SK-N-SH treated with all-trans-retinoic acid at 6 μM for 48 hours (cell line): ENCODE data around the gene NEU2.
"Not testable (repeated sequence)": the region's sequence is repeated elsewhere in the genome, so short reads cannot be mapped to it uniquely, and the experiment has no call there.

Source experiments
- ATAC-seq: fragments of 200-7000 bp; cut with Tn5 transposase; 3 replicates; pipeline ENCODE4 v1.9.1; 2020; ENCODE audit warnings: mild to moderate bottlenecking, moderate library complexity
- ARNTL ChIP-seq: fragments of 450-650 bp; formaldehyde crosslinking; IDR thresholded peaks from 2 replicates; pipeline ENCODE4 v1.5.0; 2020; ENCODE audit warnings: low read depth, mild to moderate bottlenecking, moderate library complexity, borderline replicate concordance
- CREB5 ChIP-seq: fragments of 250-450 bp; sonication (Bioruptor Pico); IDR thresholded peaks from 2 replicates; pipeline ENCODE4 v1.5.1; 2020; ENCODE audit warnings: low read depth, mild to moderate bottlenecking, moderate library complexity
- CSDC2 ChIP-seq: fragments of 250-450 bp; sonication (Bioruptor Pico); IDR thresholded peaks from 2 replicates; pipeline ENCODE4 v1.5.0; 2020; ENCODE audit warnings: mild to moderate bottlenecking, moderate library complexity
- ESRRG ChIP-seq: fragments of 250-450 bp; sonication (Bioruptor Pico); IDR thresholded peaks from 2 replicates; pipeline ENCODE4 v1.6.1; 2021; ENCODE audit warnings: mild to moderate bottlenecking
- GLIS3 ChIP-seq: fragments of 250-450 bp; sonication (Bioruptor Pico); IDR thresholded peaks from 2 replicates; pipeline ENCODE4 v1.5.0; 2020; ENCODE audit warnings: mild to moderate bottlenecking, moderate library complexity
- ISL1 ChIP-seq: fragments of 250-450 bp; sonication (Bioruptor Pico); IDR thresholded peaks from 2 replicates; pipeline ENCODE4 v2.1.2; 2022; ENCODE audit warnings: mild to moderate bottlenecking, moderate library complexity
- POU6F1 ChIP-seq: fragments of 250-450 bp; sonication (Bioruptor Pico); IDR thresholded peaks from 2 replicates; pipeline ENCODE4 v1.8.0; 2021; ENCODE audit warnings: low read depth, mild to moderate bottlenecking, moderate library complexity, borderline replicate concordance
- PPARA ChIP-seq: fragments of 250-450 bp; sonication (Bioruptor Pico); IDR thresholded peaks from 2 replicates; pipeline ENCODE4 v1.5.0; 2020; ENCODE audit warnings: mild to moderate bottlenecking, borderline replicate concordance
- RARB ChIP-seq: fragments of 250-450 bp; sonication (Bioruptor Pico); IDR thresholded peaks from 2 replicates; pipeline ENCODE4 v1.8.0; 2021; ENCODE audit warnings: mild to moderate bottlenecking, moderate library complexity
- SNAI2 ChIP-seq: fragments of 250-450 bp; sonication (Bioruptor Pico); IDR thresholded peaks from 2 replicates; pipeline ENCODE4 v1.5.0; 2020; ENCODE audit warnings: mild to moderate bottlenecking, moderate library complexity
- TCF4 ChIP-seq: fragments of 250-450 bp; sonication (Bioruptor Pico); IDR thresholded peaks from 2 replicates; pipeline ENCODE4 v1.8.0; 2021; ENCODE audit warnings: mild to moderate bottlenecking, moderate library complexity, borderline replicate concordance
- TOX ChIP-seq: fragments of 250-450 bp; sonication (Bioruptor Pico); IDR thresholded peaks from 2 replicates; pipeline ENCODE4 v1.8.0; 2021; ENCODE audit warnings: mild to moderate bottlenecking, moderate library complexity, borderline replicate concordance
- TSHZ2 ChIP-seq: fragments of 250-450 bp; sonication (Bioruptor Pico); IDR thresholded peaks from 2 replicates; pipeline ENCODE4 v1.5.0; 2020; ENCODE audit warnings: mild to moderate bottlenecking, moderate library complexity
- ZC3H10 ChIP-seq: fragments of 250-450 bp; sonication (Bioruptor Pico); IDR thresholded peaks from 2 replicates; pipeline ENCODE4 v1.5.1; 2021; ENCODE audit warnings: mild to moderate bottlenecking, moderate library complexity
- ZFP30 ChIP-seq: fragments of 450-650 bp; formaldehyde crosslinking; IDR thresholded peaks from 2 replicates; pipeline ENCODE4 v1.5.0; 2022; ENCODE audit warnings: mild to moderate bottlenecking, moderate library complexity
- ZNF565 ChIP-seq: fragments of 450-650 bp; formaldehyde crosslinking; conservative IDR thresholded peaks from 2 replicates; pipeline ENCODE4 v1.5.0; 2020; ENCODE audit warnings: low read depth, mild to moderate bottlenecking, moderate library complexity
- ZNF70 ChIP-seq: fragments of 450-650 bp; formaldehyde crosslinking; IDR thresholded peaks from 2 replicates; pipeline ENCODE4 v1.5.0; 2020; ENCODE audit warnings: mild to moderate bottlenecking, moderate library complexity
- ZNF8 ChIP-seq: fragments of 450-650 bp; formaldehyde crosslinking; IDR thresholded peaks from 2 replicates; pipeline ENCODE4 v1.5.0; 2020; ENCODE audit warnings: mild to moderate bottlenecking, moderate library complexity
- TF ChIP-seq, protein P1 (sequence below): fragments of 250-450 bp; sonication (Bioruptor Pico); IDR thresholded peaks from 2 replicates; pipeline ENCODE4 v1.8.0; 2020; ENCODE audit warnings: mild to moderate bottlenecking, moderate library complexity, borderline replicate concordance
- TF ChIP-seq, protein P2 (sequence below): fragments of 250-450 bp; sonication (Bioruptor Pico); IDR thresholded peaks from 2 replicates; pipeline ENCODE4 v1.5.1; 2021; ENCODE audit warnings: mild to moderate bottlenecking, moderate library complexity

NEU2 gene

DNA sequence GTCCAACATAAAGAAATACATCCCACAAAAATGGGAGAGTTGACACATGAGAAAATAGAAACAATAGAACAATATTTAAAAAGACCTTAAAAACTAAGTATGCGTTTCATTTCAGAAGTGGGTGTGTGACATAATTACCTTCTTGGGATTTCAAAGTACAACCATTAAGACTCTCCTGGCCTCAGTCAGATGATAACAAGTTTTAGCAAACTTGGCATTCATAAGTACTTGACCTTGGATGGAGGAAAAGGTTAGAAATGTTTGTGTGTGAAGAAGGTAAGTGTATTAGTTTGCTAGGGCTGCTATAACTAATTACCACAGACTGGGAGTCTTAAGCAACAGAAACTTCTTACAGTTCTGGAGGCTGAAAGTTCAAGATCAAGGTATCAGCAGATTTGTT lies 14.5 kb upstream of the NEU2 start:
- no peak for TF ChIP-seq ZC3H10 (CRISPR knock-in tag)

DNA sequence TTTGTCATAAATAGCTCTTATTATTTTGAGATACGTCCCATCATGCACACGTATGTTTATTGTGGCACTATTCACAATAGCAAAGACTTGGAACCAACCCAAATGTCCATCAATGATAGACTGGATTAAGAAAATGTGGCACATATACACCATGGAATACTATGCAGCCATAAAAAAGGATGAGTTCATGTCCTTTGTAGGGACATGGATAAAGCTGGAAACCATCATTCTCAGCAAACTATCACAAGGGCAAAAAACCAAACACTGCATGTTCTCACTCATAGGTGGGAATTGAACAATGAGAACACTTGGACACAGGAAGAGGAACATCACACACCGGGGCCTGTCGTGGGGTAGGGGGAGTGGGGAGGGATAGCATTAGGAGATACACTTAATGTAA lies 12.9 kb upstream of the NEU2 start:
- not testable (repeated sequence) for ATAC-seq

More for the DNA sequence above, 14.5 kb upstream of the NEU2 start:
- ATAC-seq = no peak

DNA sequence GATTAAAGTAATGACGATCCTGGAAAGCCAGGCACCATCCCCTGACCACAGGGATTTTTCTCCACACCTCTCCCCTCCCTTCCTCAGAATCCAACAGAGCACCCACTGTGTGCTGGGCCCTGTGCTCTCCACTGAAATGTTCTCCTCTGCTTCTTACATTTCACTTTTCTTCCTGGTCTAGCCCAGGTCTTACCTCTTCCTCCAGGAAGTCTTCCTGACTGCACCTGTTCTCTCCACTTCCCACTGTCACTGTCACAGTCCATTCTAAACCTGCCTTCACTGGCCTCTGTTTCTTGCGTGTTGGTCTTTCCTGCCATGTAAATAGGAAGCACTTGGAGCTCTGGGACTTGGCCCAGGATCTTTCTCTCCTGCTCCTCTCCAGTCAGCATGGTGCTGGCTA lies 12.0 kb upstream of the NEU2 start:
- TF ChIP-seq, protein P1, sequence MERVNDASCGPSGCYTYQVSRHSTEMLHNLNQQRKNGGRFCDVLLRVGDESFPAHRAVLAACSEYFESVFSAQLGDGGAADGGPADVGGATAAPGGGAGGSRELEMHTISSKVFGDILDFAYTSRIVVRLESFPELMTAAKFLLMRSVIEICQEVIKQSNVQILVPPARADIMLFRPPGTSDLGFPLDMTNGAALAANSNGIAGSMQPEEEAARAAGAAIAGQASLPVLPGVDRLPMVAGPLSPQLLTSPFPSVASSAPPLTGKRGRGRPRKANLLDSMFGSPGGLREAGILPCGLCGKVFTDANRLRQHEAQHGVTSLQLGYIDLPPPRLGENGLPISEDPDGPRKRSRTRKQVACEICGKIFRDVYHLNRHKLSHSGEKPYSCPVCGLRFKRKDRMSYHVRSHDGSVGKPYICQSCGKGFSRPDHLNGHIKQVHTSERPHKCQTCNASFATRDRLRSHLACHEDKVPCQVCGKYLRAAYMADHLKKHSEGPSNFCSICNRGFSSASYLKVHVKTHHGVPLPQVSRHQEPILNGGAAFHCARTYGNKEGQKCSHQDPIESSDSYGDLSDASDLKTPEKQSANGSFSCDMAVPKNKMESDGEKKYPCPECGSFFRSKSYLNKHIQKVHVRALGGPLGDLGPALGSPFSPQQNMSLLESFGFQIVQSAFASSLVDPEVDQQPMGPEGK (CRISPR knock-in tag) = no peak
- TF ChIP-seq GLIS3 (CRISPR knock-in tag) (no peak), TOX (CRISPR knock-in tag) (no peak), CSDC2 (CRISPR knock-in tag) (no peak), ZNF70 (no peak), ZC3H10 (CRISPR knock-in tag) (no peak)
- TF ChIP-seq, protein P2, sequence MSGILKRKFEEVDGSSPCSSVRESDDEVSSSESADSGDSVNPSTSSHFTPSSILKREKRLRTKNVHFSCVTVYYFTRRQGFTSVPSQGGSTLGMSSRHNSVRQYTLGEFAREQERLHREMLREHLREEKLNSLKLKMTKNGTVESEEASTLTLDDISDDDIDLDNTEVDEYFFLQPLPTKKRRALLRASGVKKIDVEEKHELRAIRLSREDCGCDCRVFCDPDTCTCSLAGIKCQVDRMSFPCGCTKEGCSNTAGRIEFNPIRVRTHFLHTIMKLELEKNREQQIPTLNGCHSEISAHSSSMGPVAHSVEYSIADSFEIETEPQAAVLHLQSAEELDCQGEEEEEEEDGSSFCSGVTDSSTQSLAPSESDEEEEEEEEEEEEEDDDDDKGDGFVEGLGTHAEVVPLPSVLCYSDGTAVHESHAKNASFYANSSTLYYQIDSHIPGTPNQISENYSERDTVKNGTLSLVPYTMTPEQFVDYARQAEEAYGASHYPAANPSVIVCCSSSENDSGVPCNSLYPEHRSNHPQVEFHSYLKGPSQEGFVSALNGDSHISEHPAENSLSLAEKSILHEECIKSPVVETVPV (CRISPR knock-in tag) = no peak
- no peak for ATAC-seq

DNA sequence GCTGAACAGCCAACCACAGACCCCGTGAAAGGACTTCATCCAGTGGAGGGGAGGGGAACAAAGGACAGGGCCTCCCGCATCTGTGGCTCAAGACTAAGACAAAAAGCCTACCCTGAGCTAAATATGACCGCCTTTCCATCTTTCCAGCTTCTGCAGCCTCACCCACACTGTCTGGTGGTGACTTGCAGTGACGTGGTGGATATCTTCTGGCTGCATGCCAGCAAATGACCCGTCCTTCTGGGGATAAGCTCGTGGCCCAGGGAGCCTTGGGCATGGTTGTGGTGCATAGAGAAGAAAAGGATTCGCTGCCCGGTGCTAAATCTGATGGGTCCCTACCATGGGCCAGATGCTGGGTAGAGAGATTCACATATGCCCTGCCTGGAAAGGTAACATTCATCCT lies 10.7 kb upstream of the NEU2 start:
- ATAC-seq = no peak; the same call in 1 of the 3 replicates

More for the DNA sequence above, 10.7 kb upstream of the NEU2 start:
- TF ChIP-seq ZNF70 (no peak), ESRRG (no peak), ZNF565 (no peak), SNAI2 (CRISPR knock-in tag) (no peak), ZFP30 (CRISPR knock-in tag) (no peak), ZNF8 (CRISPR knock-in tag) (no peak), TCF4 (CRISPR knock-in tag) (no peak), ZC3H10 (CRISPR knock-in tag) (no peak), PPARA (CRISPR knock-in tag) (no peak), TOX (CRISPR knock-in tag) (no peak), GLIS3 (CRISPR knock-in tag) (no peak), RARB (no peak), CSDC2 (CRISPR knock-in tag) (no peak), CREB5 (CRISPR knock-in tag) (no peak), ISL1 (no peak), POU6F1 (no peak), TSHZ2 (CRISPR knock-in tag) (no peak), ARNTL (CRISPR knock-in tag) (no peak)
